GM19467 (cell line): ENCODE data around the gene MMEL1.
"Not testable (repeated sequence)": the region's sequence is repeated elsewhere in the genome, so short reads cannot be mapped to it uniquely, and the experiment has no call there.

Experiments used
- ATAC-seq: cut with Tn5 transposase; IDR thresholded peaks from one replicate; pipeline ENCODE4 v1.9.1; 2021; ENCODE audit warnings: mild to moderate bottlenecking, moderate library complexity; ENCODE audit not compliant: unreplicated experiment

MMEL1 gene

DNA sequence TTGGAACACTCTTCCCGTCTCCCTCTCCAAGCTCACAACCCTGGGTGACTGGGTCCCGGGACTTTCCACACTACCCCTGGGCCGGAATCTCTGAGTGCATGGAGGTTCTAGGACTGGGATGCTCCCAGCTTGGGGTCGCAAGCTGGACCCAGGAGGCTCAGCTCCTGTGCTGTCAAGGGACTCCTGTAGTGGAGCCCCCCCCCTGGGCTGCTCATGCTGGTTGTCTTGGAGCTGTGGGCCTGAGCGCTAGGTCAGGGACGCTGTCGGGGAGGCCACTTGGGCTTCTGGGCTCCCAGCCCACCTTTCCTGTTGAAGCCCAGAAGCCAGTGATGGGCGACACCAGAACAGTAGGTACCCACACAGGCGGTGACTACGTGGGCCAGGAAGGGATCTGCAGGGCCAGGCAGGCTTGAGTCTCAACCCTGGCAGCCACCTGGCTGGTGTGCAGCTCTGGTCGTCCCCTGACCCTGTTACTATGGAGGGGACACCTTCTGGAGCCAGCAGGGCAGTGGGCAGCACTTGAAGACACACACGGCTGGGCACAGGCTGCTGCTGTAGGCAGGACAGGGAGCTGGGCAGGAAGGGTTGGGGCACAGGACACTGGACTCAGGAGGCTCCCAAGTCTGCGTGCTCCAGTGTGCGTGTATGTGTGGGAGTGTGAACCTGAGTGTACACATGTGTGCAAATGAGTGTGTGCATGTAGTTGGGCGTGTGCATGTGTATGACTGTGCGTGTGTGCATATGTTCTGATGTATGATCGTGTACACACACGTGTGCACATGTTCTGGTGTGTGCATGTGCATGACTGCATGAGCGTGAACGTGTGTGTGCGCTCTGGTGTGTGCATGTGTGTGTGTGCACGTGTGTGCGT lies 3.0 kb downstream of the MMEL1 start:
- ATAC-seq = no peak

GRCh38 chr1:2628933-2629626 lies 3.7 kb downstream of the MMEL1 start:
- no peak for ATAC-seq

GRCh38 chr1:2628191-2628932 lies 4.5 kb downstream of the MMEL1 start:
- no peak for ATAC-seq

DNA sequence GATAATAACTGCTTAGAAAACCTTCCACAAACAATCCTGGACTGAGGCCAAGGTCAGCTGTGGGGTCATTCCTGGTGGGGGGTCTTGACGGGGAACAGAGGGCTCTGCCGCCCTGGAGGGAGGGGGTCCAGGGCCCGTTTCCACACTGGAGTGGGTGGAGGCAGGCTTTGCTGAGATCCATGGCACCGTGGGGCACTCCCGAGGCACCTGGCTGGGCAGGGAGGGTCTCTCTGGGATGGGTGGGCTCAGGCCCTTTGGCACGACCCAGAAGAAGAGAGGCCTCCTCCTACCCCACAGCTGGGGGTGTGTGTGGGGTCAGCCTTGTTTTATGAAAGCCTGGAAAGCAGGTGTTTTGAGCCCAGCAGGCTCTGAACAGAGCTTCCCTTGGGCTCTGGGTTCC lies 5.1 kb downstream of the MMEL1 start:
- no peak for ATAC-seq

GRCh38 chr1:2625748-2626147 lies 7.1 kb downstream of the MMEL1 start:
- not testable (repeated sequence) for ATAC-seq

GRCh38 chr1:2625311-2625710 lies 7.5 kb downstream of the MMEL1 start:
- no peak for ATAC-seq

DNA sequence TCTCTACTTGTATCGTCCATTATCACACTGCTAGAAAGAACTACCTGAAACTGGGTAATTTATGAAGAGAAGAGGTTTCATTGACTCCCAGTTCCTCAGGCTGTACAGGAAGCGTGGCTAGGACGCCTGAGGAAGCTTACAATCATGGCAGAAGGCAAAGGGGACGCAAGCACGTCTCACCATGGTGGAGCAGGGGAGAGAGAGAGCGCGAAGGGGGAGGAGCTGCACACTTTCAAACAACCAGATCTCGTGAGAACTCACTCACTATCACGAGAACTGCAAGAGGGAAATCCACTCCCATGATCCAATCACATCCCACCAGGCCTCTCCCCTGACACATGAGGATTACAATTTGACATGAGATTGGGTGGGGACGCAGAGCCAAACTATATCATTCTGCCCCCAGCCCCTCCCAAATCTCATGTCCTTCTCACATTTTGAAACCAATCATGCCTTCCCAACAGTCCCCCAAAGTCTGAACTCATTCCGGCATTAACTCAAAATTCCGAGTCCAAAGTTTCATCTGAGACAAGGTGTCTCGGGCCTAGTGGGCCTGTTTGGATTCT lies 8.0 kb downstream of the MMEL1 start:
- ATAC-seq = no peak

- no peak for ATAC-seq
Observed at GRCh38 chr1:2623571-2624337, 9.1 kb downstream of the MMEL1 start.

GRCh38 chr1:2617971-2618470 lies 14.8 kb downstream of the MMEL1 start:
- ATAC-seq = no peak

- ATAC-seq = no peak
Observed at GRCh38 chr1:2614145-2614544, 18.7 kb downstream of the MMEL1 start.

GRCh38 chr1:2612591-2613365 lies 20.0 kb downstream of the MMEL1 start:
- ATAC-seq = no peak

- ATAC-seq = no peak
Observed at GRCh38 chr1:2611621-2612437, 21.0 kb downstream of the MMEL1 start.

- ATAC-seq = no peak
Observed at GRCh38 chr1:2611031-2611501, 21.8 kb downstream of the MMEL1 start.

- ATAC-seq = no peak
Observed at GRCh38 chr1:2610036-2610959, 22.5 kb downstream of the MMEL1 start.

DNA sequence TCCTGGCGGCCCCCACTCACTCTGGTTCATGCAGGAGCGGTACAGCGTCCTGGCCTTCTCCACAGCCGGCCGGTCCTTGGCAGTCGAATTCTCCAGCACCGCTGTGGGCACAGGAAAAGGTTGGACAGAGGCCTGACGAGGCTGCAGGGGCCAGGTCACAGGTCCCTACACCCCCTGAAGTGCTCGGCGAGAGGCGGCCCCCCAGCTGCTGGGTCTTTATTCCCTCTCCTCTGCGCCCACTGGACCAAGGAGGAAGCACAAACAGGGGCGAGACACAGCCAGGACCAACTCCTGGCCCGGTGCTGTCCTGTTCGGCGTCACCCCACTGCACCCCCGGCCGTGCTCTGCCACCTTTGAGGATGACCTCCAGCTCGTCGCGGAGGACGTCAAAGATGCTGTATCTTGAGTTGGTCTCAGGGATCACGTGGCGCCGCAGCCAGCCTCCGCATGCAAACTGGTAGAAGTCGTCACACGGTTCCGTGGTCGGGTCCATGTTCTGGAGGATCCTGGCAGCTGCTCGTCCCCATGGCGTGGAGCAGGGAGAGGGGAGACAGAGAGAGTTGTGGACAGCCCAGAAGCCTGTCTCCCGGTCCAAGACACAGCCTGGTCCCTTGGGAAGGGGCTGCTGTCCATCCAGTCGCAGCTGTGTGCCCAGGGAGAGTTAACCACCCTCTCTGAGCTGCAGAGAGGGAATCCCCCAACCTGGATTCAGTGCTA lies 23.3 kb downstream of the MMEL1 start:
- no peak for ATAC-seq

GRCh38 chr1:2607641-2608091 lies 25.1 kb downstream of the MMEL1 start:
- no peak for ATAC-seq
